ENCODE results near the gene TOM1L2. TPM values are rescaled to one million over a fixed set of nuclear protein-coding genes. Genes with fewer than 3 reads are reported as not detected.

Gene TOM1L2
- total RNA-seq, 2 donors from 2014 or later = 47.6 to 68.7 TPM

GRCh38 chr17:17931159-17931558 is 41.0 kb downstream of the TOM1L2 start:
- Histone ChIP-seq H3K36me3 (no peaks in the 10 kb centered on the region), H3K4me1 (peaks cover 9% of the 10 kb centered on the region), H3K27ac (no peak overlapping the region), H3K4me3 (no peak overlapping the region), H3K27me3 (no peaks in the 10 kb centered on the region), H3K9ac (ENCODE audit: low read depth in 2 of 2, low read length in 2 of 2) (no peak overlapping the region), H3K9me3 (no peaks in the 10 kb centered on the region)
- no peak for TF ChIP-seq CTCF (IDR thresholded peaks at IDR 0.05)
- no peak for DNase-seq
- intact Hi-C loops (cut with DNase I) = no loop called here

- DNase-seq = no peak
- Histone ChIP-seq H3K36me3 (no peaks in the 10 kb centered on the region), H3K9ac (ENCODE audit: low read depth in 2 of 2, low read length in 2 of 2) (no peak overlapping the region), H3K27ac (no peak overlapping the region), H3K9me3 (no peaks in the 10 kb centered on the region), H3K4me3 (no peak overlapping the region), H3K27me3 (no peaks in the 10 kb centered on the region), H3K4me1 (peaks cover 9% of the 10 kb centered on the region)
- TF ChIP-seq CTCF (IDR thresholded peaks at IDR 0.05) = no peak
- intact Hi-C loops (cut with DNase I) = no loop called here
Measured at GRCh38 chr17:17930674-17931073, 41.5 kb downstream of the TOM1L2 start.

- peaks cover under 1% of the 10 kb centered on the region for H3K4me1 ChIP-seq
- no peak overlapping the region for H3K9ac ChIP-seq (ENCODE audit: low read depth in 2 of 2, low read length in 2 of 2)
- H3K27me3 ChIP-seq = no peaks in the 10 kb centered on the region
- intact Hi-C loops (cut with DNase I) = no loop called here
- no peaks in the 10 kb centered on the region for H3K36me3 ChIP-seq
- no peaks in the 10 kb centered on the region for H3K9me3 ChIP-seq
- no peak overlapping the region for H3K27ac ChIP-seq
- no peak overlapping the region for H3K4me3 ChIP-seq
- no peak for DNase-seq
- TF ChIP-seq CTCF (IDR thresholded peaks at IDR 0.05) = no peak
Measured at GRCh38 chr17:17929655-17930380, 42.4 kb downstream of the TOM1L2 start.

- no peak for DNase-seq
- H3K4me3 ChIP-seq = no peak overlapping the region
- TF ChIP-seq CTCF (IDR thresholded peaks at IDR 0.05) = no peak
- no peak overlapping the region for H3K27ac ChIP-seq
- no peak overlapping the region for H3K9ac ChIP-seq (ENCODE audit: low read depth in 2 of 2, low read length in 2 of 2)
- H3K9me3 ChIP-seq = no peaks in the 10 kb centered on the region
- H3K27me3 ChIP-seq = no peaks in the 10 kb centered on the region
- H3K4me1 ChIP-seq = no peaks in the 10 kb centered on the region
- intact Hi-C loops (cut with DNase I) = no loop called here
- H3K36me3 ChIP-seq = no peaks in the 10 kb centered on the region
Measured at GRCh38 chr17:17928398-17929287, 43.6 kb downstream of the TOM1L2 start.

GRCh38 chr17:17926840-17927449 is 45.3 kb downstream of the TOM1L2 start:
- no peak for TF ChIP-seq CTCF (IDR thresholded peaks at IDR 0.05)
- Histone ChIP-seq H3K27ac (no peak overlapping the region), H3K9ac (ENCODE audit: low read depth in 2 of 2, low read length in 2 of 2) (no peak overlapping the region), H3K36me3 (no peaks in the 10 kb centered on the region), H3K27me3 (no peaks in the 10 kb centered on the region), H3K4me3 (no peak overlapping the region), H3K4me1 (peaks cover 8% of the 10 kb centered on the region), H3K9me3 (no peaks in the 10 kb centered on the region)
- intact Hi-C loops (cut with DNase I) = no loop called here
- DNase-seq = no peak

Measured in colonic mucosa (tissue), 4 donors.